Activated CD8-positive, alpha-beta memory T cell treated with anti-CD3 and anti-CD28 coated beads, Interleukin-2, amount 50 U/mL, for 1 hour (primary cell): Measurements from ENCODE around the gene NT5DC3.

Experiments
- DNase-seq: peaks from one replicate; pipeline ENCODE4 v3.0.0-alpha.2; 2020; ENCODE audit errors: extremely low read depth

The NT5DC3 gene

GRCh38 chr12:103751600-103751999, 89.4 kb downstream of the NT5DC3 start:
- no peak for DNase-seq

GRCh38 chr12:103751171-103751570, 89.9 kb downstream of the NT5DC3 start:
- DNase-seq, result no peak

GRCh38 chr12:103748875-103749274, 92.2 kb downstream of the NT5DC3 start:
- no peak for DNase-seq

GRCh38 chr12:103748002-103748401, 93.0 kb downstream of the NT5DC3 start:
- no peak for DNase-seq

GRCh38 chr12:103745962-103746361, 95.1 kb downstream of the NT5DC3 start:
- DNase-seq, result no peak

- no peak for DNase-seq
Observed at GRCh38 chr12:103743788-103744187, 97.2 kb downstream of the NT5DC3 start.

GRCh38 chr12:103742349-103742932, 98.6 kb downstream of the NT5DC3 start:
- DNase-seq, result no peak

- DNase-seq, result no peak
Observed at GRCh38 chr12:103737881-103738280, 103.2 kb downstream of the NT5DC3 start.

- DNase-seq, result no peak
Observed at GRCh38 chr12:103736572-103736971, 104.5 kb downstream of the NT5DC3 start.

- DNase-seq, result no peak
Observed at GRCh38 chr12:103735291-103735690, 105.7 kb downstream of the NT5DC3 start.

- no peak for DNase-seq
Observed at GRCh38 chr12:103734863-103735262, 106.2 kb downstream of the NT5DC3 start.

- no peak for DNase-seq
Observed at GRCh38 chr12:103731539-103731938, 109.5 kb downstream of the NT5DC3 start.

- DNase-seq, result no peak
Observed at GRCh38 chr12:103729499-103729898, 111.5 kb downstream of the NT5DC3 start.

- DNase-seq, result no peak
Observed at GRCh38 chr12:103728323-103728722, 112.7 kb downstream of the NT5DC3 start.

GRCh38 chr12:103727638-103728037, 113.4 kb downstream of the NT5DC3 start:
- DNase-seq, result no peak

- no peak for DNase-seq
Observed at GRCh38 chr12:103725398-103725797, 115.6 kb downstream of the NT5DC3 start.
